Kidney epithelial cell (primary cell): ENCODE measurements around the gene MORN3. TPM values are rescaled to one million over a fixed set of nuclear protein-coding genes. Genes with fewer than 3 reads are reported as not detected.
"Not testable (repeated sequence)": the region's sequence is repeated elsewhere in the genome, so short reads cannot be mapped to it uniquely, and the experiment has no call there.

Experiments used
- DNase-seq: peaks from one replicate; pipeline ENCODE4 v3.0.0-alpha.2; 2010; ENCODE audit warnings: low read depth
- H3K27me3 ChIP-seq: 2 replicates; pipeline ENCODE4 v1.6.0; 2011; ENCODE audit warnings: low read length; ENCODE audit not compliant: control insufficient read depth, insufficient read depth
- H3K36me3 ChIP-seq: 2 replicates; pipeline ENCODE4 v1.5.1; 2011; ENCODE audit warnings: low read length; ENCODE audit not compliant: control insufficient read depth, insufficient read depth
- H3K4me3 ChIP-seq: 2 replicates; pipeline ENCODE4 v1.5.1; 2011; ENCODE audit warnings: low read depth, mild to moderate bottlenecking, control low read depth, low read length
- CTCF ChIP-seq: IDR thresholded peaks from 2 replicates; pipeline ENCODE4 v1.5.1; 2011; ENCODE audit warnings: mild to moderate bottlenecking, moderate library complexity, low read length, control low read depth, inconsistent platforms; ENCODE audit not compliant: insufficient read depth, poor library complexity, severe bottlenecking
- total RNA-seq: library from RNA; depleted of rRNA; stranded (reverse); fragments of >200 nt; gene quantifications from 2 replicates; pipeline ENCODE4 v1.2.3, GENCODE V29; 2015

Gene MORN3
- total RNA-seq, 1 donor from 2014 or later: 1.3 TPM

GRCh38 chr12:121693155-121693687, 23.8 kb upstream of the MORN3 start:
- TF ChIP-seq CTCF: no peak
- H3K4me3 ChIP-seq: no peak overlapping the region
- no peak for DNase-seq

DNA sequence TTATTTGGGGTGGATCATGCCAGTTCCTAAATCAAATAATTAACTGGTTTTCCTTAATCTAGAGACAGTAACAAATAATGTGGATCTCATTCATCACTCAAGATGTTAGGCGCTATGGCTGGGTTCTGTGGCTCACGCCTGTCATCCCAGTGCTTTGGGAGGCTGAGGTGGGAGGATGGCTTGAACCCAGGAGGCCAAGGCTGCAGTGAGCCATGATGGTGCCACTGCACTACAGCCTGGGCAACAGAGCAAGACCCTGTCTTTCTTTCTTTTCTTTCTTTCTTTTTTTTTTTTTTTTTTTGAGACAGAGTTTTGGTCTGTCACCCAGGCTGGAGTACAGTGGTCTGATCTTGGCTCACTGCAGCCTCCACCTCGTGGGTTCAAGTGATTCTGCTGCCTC, 23.3 kb upstream of the MORN3 start:
- not testable (repeated sequence) for H3K36me3 ChIP-seq, H3K4me3 ChIP-seq, DNase-seq, H3K27me3 ChIP-seq

More at GRCh38 chr12:121693155-121693687, 23.8 kb upstream of the MORN3 start:
- H3K27me3 ChIP-seq: no peaks in the 10 kb centered on the region
- H3K36me3 ChIP-seq: no peaks in the 10 kb centered on the region

DNA sequence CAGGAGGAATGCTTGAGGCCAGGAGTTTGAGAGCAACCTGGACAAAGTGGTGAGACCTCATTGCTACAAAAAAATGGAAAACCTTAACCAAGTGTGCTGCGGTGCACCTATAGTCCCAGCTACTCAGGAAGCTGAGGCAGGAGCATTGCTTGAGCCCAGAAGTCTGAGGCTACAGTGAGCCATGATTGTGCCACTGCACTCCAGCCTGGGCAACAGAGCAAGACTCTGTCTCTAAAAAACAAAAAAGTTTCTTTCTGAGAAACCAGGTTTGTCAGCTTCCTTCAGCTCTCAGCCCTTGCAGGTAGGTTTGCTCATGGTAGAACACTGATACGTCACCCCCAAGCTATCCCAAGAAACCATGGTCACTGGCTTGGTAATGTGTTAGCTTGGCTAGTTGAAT, 20.0 kb upstream of the MORN3 start:
- H3K4me3 ChIP-seq: no peak overlapping the region
- no peaks in the 10 kb centered on the region for H3K36me3 ChIP-seq
- no peak for DNase-seq
- H3K27me3 ChIP-seq: no peaks in the 10 kb centered on the region
- TF ChIP-seq CTCF: no peak

- Histone ChIP-seq H3K36me3 (no peaks in the 10 kb centered on the region), H3K27me3 (no peaks in the 10 kb centered on the region), H3K4me3 (no peak overlapping the region)
- no peak for TF ChIP-seq CTCF
- no peak for DNase-seq
These were observed 19.5 kb upstream of the MORN3 start for GRCh38 chr12:121688966-121689365.

- H3K4me3 ChIP-seq, H3K27me3 ChIP-seq, H3K36me3 ChIP-seq, DNase-seq: not testable (repeated sequence)
These were observed 10.3 kb upstream of the MORN3 start for GRCh38 chr12:121679661-121680197.

DNA sequence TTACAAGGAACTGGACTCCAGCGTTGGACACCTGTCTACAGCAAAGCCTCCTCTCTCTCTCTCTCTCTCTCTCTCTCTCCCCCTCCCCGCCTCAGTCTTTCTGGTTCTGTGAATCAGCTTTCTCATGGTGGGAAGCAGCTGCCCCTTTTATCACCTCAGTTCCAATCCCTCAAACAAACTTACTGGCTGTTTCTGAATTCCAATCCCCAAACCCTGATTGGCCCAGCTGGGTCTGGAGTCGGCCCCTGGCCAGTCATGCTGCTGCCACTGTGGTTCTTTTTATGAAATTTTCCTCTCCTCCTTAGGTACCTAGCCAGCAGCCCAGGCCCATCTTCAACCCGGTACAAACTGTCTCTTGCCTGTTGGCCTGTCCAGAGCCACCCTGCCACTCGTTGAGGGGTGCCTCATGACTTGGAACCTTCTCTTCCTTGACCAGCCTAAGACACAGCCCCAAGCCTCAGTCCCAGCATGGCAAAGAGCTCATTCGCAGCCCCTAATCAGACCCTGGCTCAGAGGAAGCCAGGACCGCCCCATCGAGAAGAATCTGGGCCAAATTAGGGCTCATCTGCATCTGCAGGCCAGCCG, 9.4 kb upstream of the MORN3 start:
- H3K36me3 ChIP-seq: no peaks in the 10 kb centered on the region
- H3K27me3 ChIP-seq: no peaks in the 10 kb centered on the region
- no peak for DNase-seq
- TF ChIP-seq CTCF: no peak
- H3K4me3 ChIP-seq: no peak overlapping the region

GRCh38 chr12:121678305-121678704, 8.9 kb upstream of the MORN3 start:
- Histone ChIP-seq H3K27me3 (no peaks in the 10 kb centered on the region), H3K36me3 (no peaks in the 10 kb centered on the region), H3K4me3 (no peak overlapping the region)
- no peak for TF ChIP-seq CTCF
- no peak for DNase-seq
